NCI-H1092 treated with DMSO at 0.1 percent for 48 hours (cell line): ENCODE data around the gene HDDC3.
"Not testable (repeated sequence)": the region's sequence is repeated elsewhere in the genome, so short reads cannot be mapped to it uniquely, and the experiment has no call there.

Experiments
- DNase-seq: peaks from one replicate; lab custom pipeline; 2025; lab: John Stamatoyannopoulos, UW

HDDC3 gene

GRCh38 chr15:90930861-90931574 is 1.3 kb downstream of the HDDC3 start:
- no peak for DNase-seq

- DNase-seq: no peak
Observed at GRCh38 chr15:90929246-90930019, 2.9 kb downstream of the HDDC3 start.

GRCh38 chr15:90928106-90928505 is 4.2 kb downstream of the HDDC3 start:
- not testable (repeated sequence) for DNase-seq

- not testable (repeated sequence) for DNase-seq
Observed at GRCh38 chr15:90926766-90927165, 5.6 kb downstream of the HDDC3 start.

GRCh38 chr15:90924375-90924774 is 8.0 kb downstream of the HDDC3 start:
- no peak for DNase-seq

- DNase-seq: not testable (repeated sequence)
Observed at GRCh38 chr15:90922712-90923322, 9.5 kb downstream of the HDDC3 start.

- DNase-seq: no peak
Observed at GRCh38 chr15:90921887-90922286, 10.5 kb downstream of the HDDC3 start.

GRCh38 chr15:90918835-90919234 is 13.5 kb downstream of the HDDC3 start:
- DNase-seq: no peak

GRCh38 chr15:90918034-90918788 is 14.1 kb downstream of the HDDC3 start:
- DNase-seq: no peak

GRCh38 chr15:90917569-90917968 is 14.8 kb downstream of the HDDC3 start:
- no peak for DNase-seq

GRCh38 chr15:90916461-90916860 is 15.9 kb downstream of the HDDC3 start:
- DNase-seq: no peak

GRCh38 chr15:90915808-90916440 is 16.4 kb downstream of the HDDC3 start:
- DNase-seq: no peak

- DNase-seq: no peak
Observed at GRCh38 chr15:90915216-90915807, 17.0 kb downstream of the HDDC3 start.

- DNase-seq: no peak
Observed at GRCh38 chr15:90914305-90915080, 17.9 kb downstream of the HDDC3 start.

- no peak for DNase-seq
Observed at GRCh38 chr15:90913398-90913944, 18.9 kb downstream of the HDDC3 start.

GRCh38 chr15:90912770-90913075 is 19.6 kb downstream of the HDDC3 start:
- no peak for DNase-seq

- DNase-seq: no peak
Observed at GRCh38 chr15:90911906-90912769, 20.2 kb downstream of the HDDC3 start.

GRCh38 chr15:90911302-90911623 is 21.1 kb downstream of the HDDC3 start:
- no peak for DNase-seq

- DNase-seq: no peak
Observed at GRCh38 chr15:90910441-90911301, 21.7 kb downstream of the HDDC3 start.
